WI38 (cell line): ENCODE measurements around the gene YBX1.
A peak's percentile ranks its signal among the peaks of the same experiment; 100 is the strongest.

Experiments used
- H3K4me3 ChIP-seq: 2 replicates; pipeline ENCODE4 v1.5.1; 2011; ENCODE audit warnings: low read depth, mild to moderate bottlenecking, control low read depth, low read length
- CTCF ChIP-seq: IDR thresholded peaks from 2 replicates; pipeline ENCODE4 v1.5.1; 2012; ENCODE audit warnings: low read depth, mild to moderate bottlenecking, control low read depth, low read length

The YBX1 gene

GRCh38 chr1:42735477-42736105 is 53.4 kb downstream of the YBX1 start:
- H3K4me3 ChIP-seq, result no peak overlapping the region
- TF ChIP-seq CTCF, result no peak

- TF ChIP-seq CTCF, result peak; percentile 26; the same call in 1 of the 2 replicates
- no peak overlapping the region for H3K4me3 ChIP-seq
Measured at GRCh38 chr1:42736152-42736551, 53.9 kb downstream of the YBX1 start.

- no peak for TF ChIP-seq CTCF
- H3K4me3 ChIP-seq, result no peak overlapping the region
Measured at GRCh38 chr1:42736571-42737200, 54.5 kb downstream of the YBX1 start.

- H3K4me3 ChIP-seq, result no peak overlapping the region
- no peak for TF ChIP-seq CTCF
Measured at GRCh38 chr1:42737257-42737656, 55.0 kb downstream of the YBX1 start.

GRCh38 chr1:42737986-42738677 is 55.9 kb downstream of the YBX1 start:
- H3K4me3 ChIP-seq, result no peak overlapping the region
- no peak for TF ChIP-seq CTCF

GRCh38 chr1:42738678-42739226 is 56.5 kb downstream of the YBX1 start:
- H3K4me3 ChIP-seq, result no peak overlapping the region
- no peak for TF ChIP-seq CTCF
